ENCODE results near the gene HOMEZ. TPM values are rescaled to one million over a fixed set of nuclear protein-coding genes. Genes with fewer than 3 reads are reported as not detected.

HOMEZ gene
- total and polyA plus RNA-seq, 2 of the 8 experiments (the other 6 are each of a cell fraction or from before 2014, with no cell fraction given): 9.1 to 15.9 TPM

DNA sequence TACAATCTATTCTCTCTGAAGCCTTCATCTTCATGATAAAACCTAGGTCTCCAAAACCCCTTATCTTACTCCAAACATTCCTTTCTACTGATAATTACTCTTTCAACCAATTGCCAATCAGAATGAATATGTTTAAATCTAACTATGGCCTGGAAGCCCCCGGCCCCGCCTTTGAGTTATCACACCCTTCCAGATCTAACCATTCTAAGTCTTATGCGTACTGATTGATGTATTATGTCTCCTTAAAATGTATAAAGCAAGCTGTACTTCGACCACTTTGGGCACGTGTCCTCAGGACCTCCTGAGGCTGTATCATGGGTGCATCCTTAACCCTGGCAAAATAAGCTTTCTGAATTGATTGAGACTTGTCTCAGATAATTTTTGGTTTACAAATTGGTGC is 49.7 kb upstream of the HOMEZ start:
- FAIRE-seq (no peak), DNase-seq (ENCODE audit: low read depth in 1 of 2, low spot score in 2 of 2) (no peak)
- Histone ChIP-seq H3K9me3 (ENCODE audit: insufficient read depth in 2 of 2, low read depth in 1 of 2, low read length in 1 of 2) (peaks cover 3 to 23% of the 10 kb centered on the region in 2 experiments), H4K91ac (replicated peaks; ENCODE audit: insufficient read length, low read length) (no peak overlapping the region), H3K36me3 (ENCODE audit: control insufficient read depth in 2 of 4, insufficient read depth in 4 of 4, low read length in 3 of 4) (no peaks in the 10 kb centered on the region), H3K9ac (replicated peaks in 1 of 4; ENCODE audit: extremely low read depth in 1 of 4, low read depth in 3 of 4, low read length in 3 of 4) (no peak overlapping the region), H4K20me1 (replicated peaks in 1 of 2; ENCODE audit: control insufficient read depth in 1 of 2, insufficient read depth in 2 of 2, low read length in 2 of 2) (no peaks in the 10 kb centered on the region), H3K23me2 (ENCODE audit: low read depth, low read length) (no peaks in the 10 kb centered on the region), H3K79me1 (ENCODE audit: low read depth, low read length) (no peaks in the 10 kb centered on the region), H2AK5ac (ENCODE audit: low read depth, low read length) (no peak overlapping the region), H4K8ac (ENCODE audit: extremely low read depth, insufficient read depth, low read length) (no peak overlapping the region), H3K27ac (ENCODE audit: low read depth, low read length) (no peak overlapping the region), H3K27me3 (replicated peaks in 1 of 4; ENCODE audit: control insufficient read depth in 3 of 4, extremely low read depth in 1 of 4, insufficient read depth in 3 of 4, low read length in 3 of 4) (no peaks in the 10 kb centered on the region), H2BK5ac (ENCODE audit: low read depth, low read length) (no peak overlapping the region), H2AFZ (ENCODE audit: low read length) (no peak overlapping the region), H3K56ac (replicated peaks; ENCODE audit: insufficient read length, low read depth, low read length) (no peak overlapping the region), H2BK20ac (ENCODE audit: low read length) (no peak overlapping the region), H3K14ac (ENCODE audit: insufficient read length) (no peak overlapping the region), H3K4me2 (ENCODE audit: insufficient read depth in 1 of 2, low read depth in 2 of 2, low read length in 2 of 2) (no peak overlapping the region), H4K5ac (ENCODE audit: insufficient read length, low read depth, low read length) (no peak overlapping the region), H2BK120ac (replicated peaks; ENCODE audit: low read depth, low read length) (no peak overlapping the region), H2BK12ac (ENCODE audit: low read depth, low read length) (no peak overlapping the region), H3K79me2 (ENCODE audit: control insufficient read depth in 1 of 2, insufficient read depth in 2 of 2, low read length in 2 of 2) (no peaks in the 10 kb centered on the region), H3K4me1 (replicated peaks in 1 of 4; ENCODE audit: control insufficient read depth in 3 of 4, insufficient read depth in 4 of 4, low read length in 3 of 4) (no peaks in the 10 kb centered on the region), H3K4ac (replicated peaks; ENCODE audit: insufficient read length, low read depth, low read length) (no peak overlapping the region), H3K23ac (ENCODE audit: insufficient read length) (no peak overlapping the region), H3K4me3 (ENCODE audit: extremely low read depth in 1 of 4, insufficient read depth in 2 of 4, low read depth in 3 of 4, low read length in 4 of 4) (no peak overlapping the region), H3K18ac (ENCODE audit: extremely low read depth, low read length) (no peak overlapping the region), H2BK15ac (ENCODE audit: low read length) (no peak overlapping the region)
- 86% methylated on average over 5 of the region's 5 CpGs; no CpG with 5 or more reads in 1 of the 2 experiments for WGBS, 2 experiments (ENCODE audit: extremely low coverage in 1 of 2, insufficient coverage in 1 of 2, insufficient read length in 1 of 2, insufficient replicate concordance in 2 of 2, low coverage in 1 of 2, low lambda C conversion rate in 2 of 2, missing lambda C conversion rate in 1 of 2)
- CTCF ChIA-PET (ENCODE audit: partially characterized antibody): interaction anchor here (0.7 to 5.2 kb wide), 6 partner anchors 8 to 121 kb away, joined by 3 to 15 read pairs (median 4); no protein-coding TSS in a partner anchor
- POLR2A ChIA-PET (ENCODE audit: partially characterized antibody): interaction anchor here (1.4 to 4.5 kb wide), 4 partner anchors 9 to 31 kb away, joined by 3 to 25 read pairs (median 4); partner anchors contain the start of gene PABPN1
- TF ChIP-seq SIN3A (conservative IDR thresholded peaks at IDR 0.05 in 1 of 2, IDR thresholded peaks at IDR 0.05 in 1 of 2; ENCODE audit: low read depth in 1 of 2, low read length in 2 of 2) (no peak), TCF12 (IDR thresholded peaks at IDR 0.05; ENCODE audit: low read depth, low read length) (no peak), POLR2AphosphoS5 (IDR thresholded peaks at IDR 0.05; ENCODE audit: low read depth, low read length) (no peak), SUZ12 (IDR thresholded peaks at IDR 0.05; ENCODE audit: low read length) (no peak), CREB1 (IDR thresholded peaks at IDR 0.05) (no peak), KDM4A (IDR thresholded peaks at IDR 0.05; ENCODE audit: low read depth, low read length, severe bottlenecking) (no peak), ZNF274 (IDR thresholded peaks at IDR 0.05; ENCODE audit: borderline replicate concordance, extremely low read depth, low read length) (no peak), CHD2 (IDR thresholded peaks at IDR 0.05; ENCODE audit: low read length) (no peak), SRF (IDR thresholded peaks at IDR 0.05; ENCODE audit: low read depth, low read length) (no peak), JUND (IDR thresholded peaks at IDR 0.05; ENCODE audit: low read length) (no peak), EZH2 (IDR thresholded peaks at IDR 0.05; ENCODE audit: low read depth, low read length, severe bottlenecking) (no peak), CTBP2 (IDR thresholded peaks at IDR 0.05; ENCODE audit: borderline replicate concordance, insufficient read depth, insufficient read length, low read length) (no peak)
- TF ChIP-seq, protein P1, sequence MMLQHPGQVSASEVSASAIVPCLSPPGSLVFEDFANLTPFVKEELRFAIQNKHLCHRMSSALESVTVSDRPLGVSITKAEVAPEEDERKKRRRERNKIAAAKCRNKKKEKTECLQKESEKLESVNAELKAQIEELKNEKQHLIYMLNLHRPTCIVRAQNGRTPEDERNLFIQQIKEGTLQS (IDR thresholded peaks at IDR 0.05; ENCODE audit: insufficient read depth, low read depth, low read length): no peak

Measured in H1 (cell line).